Colonic mucosa (tissue), 4 donors: Measurements from ENCODE around the gene QRICH2. TPM values are rescaled to one million over a fixed set of nuclear protein-coding genes. Genes with fewer than 3 reads are reported as not detected.

Experiments used
- DNase-seq: peaks from one replicate; pipeline ENCODE4 v3.0.0-alpha.2; 2020
- H3K27ac ChIP-seq: fragments of 200-600 bp; one replicate; pipeline ENCODE4 v1.8.0; 2021
- H3K27me3 ChIP-seq: fragments of 200-600 bp; one replicate; pipeline ENCODE4 v1.8.0; 2021
- H3K36me3 ChIP-seq: fragments of 200-600 bp; one replicate; pipeline ENCODE4 v1.8.0; 2021
- H3K4me1 ChIP-seq: fragments of 200-600 bp; one replicate; pipeline ENCODE4 v1.8.0; 2021; ENCODE audit warnings: mild to moderate bottlenecking
- H3K4me3 ChIP-seq: fragments of 200-600 bp; one replicate; pipeline ENCODE4 v1.8.0; 2021
- H3K9ac ChIP-seq, 2 donors: one replicate each; pipeline ENCODE4 v1.7.0; 2013; ENCODE audit warnings: control low read depth in 2 of 2, low read depth in 2 of 2, low read length in 2 of 2
- H3K9me3 ChIP-seq: fragments of 200-600 bp; one replicate; pipeline ENCODE4 v1.8.0; 2021
- intact Hi-C: fragments of 100-400 bp; cut with DNase I; formaldehyde crosslinking; loops from one replicate; pipeline ENCODE4 v1.14.1; 2022
- total RNA-seq, 2 donors: library from RNA; stranded (reverse); fragmentation: NEBNext Ultra II Directional in 1 of 2; extraction: Animal tissue kit (Norgen Biotek cat#: 25700) in 1 of 2; gene quantifications; one replicate each; pipeline ENCODE4 v1.2.1, GENCODE V29; 2021
- TF ChIP-seq, protein P1 (sequence below): fragments of 200-600 bp; IDR thresholded peaks from one replicate; pipeline ENCODE4 v1.8.0; 2022; ENCODE audit warnings: antibody characterized with exemption, mild to moderate bottlenecking
- donor health status: healthy.
- donor health status: DM: no; HTN: no; CAD: no.
- donor health status: DM: no; HTN: no; CAD: no.

The QRICH2 gene
- total RNA-seq, 2 donors from 2014 or later, result 1.2 to 5.7 TPM

GRCh38 chr17:76267051-76267576 is 41.0 kb downstream of the QRICH2 start:
- TF ChIP-seq, protein P1, sequence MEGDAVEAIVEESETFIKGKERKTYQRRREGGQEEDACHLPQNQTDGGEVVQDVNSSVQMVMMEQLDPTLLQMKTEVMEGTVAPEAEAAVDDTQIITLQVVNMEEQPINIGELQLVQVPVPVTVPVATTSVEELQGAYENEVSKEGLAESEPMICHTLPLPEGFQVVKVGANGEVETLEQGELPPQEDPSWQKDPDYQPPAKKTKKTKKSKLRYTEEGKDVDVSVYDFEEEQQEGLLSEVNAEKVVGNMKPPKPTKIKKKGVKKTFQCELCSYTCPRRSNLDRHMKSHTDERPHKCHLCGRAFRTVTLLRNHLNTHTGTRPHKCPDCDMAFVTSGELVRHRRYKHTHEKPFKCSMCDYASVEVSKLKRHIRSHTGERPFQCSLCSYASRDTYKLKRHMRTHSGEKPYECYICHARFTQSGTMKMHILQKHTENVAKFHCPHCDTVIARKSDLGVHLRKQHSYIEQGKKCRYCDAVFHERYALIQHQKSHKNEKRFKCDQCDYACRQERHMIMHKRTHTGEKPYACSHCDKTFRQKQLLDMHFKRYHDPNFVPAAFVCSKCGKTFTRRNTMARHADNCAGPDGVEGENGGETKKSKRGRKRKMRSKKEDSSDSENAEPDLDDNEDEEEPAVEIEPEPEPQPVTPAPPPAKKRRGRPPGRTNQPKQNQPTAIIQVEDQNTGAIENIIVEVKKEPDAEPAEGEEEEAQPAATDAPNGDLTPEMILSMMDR, result no peak
- H3K9ac ChIP-seq, result peak overlapping the region in 1 of 2 donors; percentile 94
- peak overlapping the region; percentile 93 for H3K4me3 ChIP-seq
- peak overlapping the region; percentile 84 for H3K27ac ChIP-seq
- H3K4me1 ChIP-seq, result peaks cover 46% of the 10 kb centered on the region
- H3K36me3 ChIP-seq, result no peaks in the 10 kb centered on the region
- no peak for DNase-seq
- no peaks in the 10 kb centered on the region for H3K27me3 ChIP-seq
- intact Hi-C loops, result no loop called here
- no peaks in the 10 kb centered on the region for H3K9me3 ChIP-seq

DNA sequence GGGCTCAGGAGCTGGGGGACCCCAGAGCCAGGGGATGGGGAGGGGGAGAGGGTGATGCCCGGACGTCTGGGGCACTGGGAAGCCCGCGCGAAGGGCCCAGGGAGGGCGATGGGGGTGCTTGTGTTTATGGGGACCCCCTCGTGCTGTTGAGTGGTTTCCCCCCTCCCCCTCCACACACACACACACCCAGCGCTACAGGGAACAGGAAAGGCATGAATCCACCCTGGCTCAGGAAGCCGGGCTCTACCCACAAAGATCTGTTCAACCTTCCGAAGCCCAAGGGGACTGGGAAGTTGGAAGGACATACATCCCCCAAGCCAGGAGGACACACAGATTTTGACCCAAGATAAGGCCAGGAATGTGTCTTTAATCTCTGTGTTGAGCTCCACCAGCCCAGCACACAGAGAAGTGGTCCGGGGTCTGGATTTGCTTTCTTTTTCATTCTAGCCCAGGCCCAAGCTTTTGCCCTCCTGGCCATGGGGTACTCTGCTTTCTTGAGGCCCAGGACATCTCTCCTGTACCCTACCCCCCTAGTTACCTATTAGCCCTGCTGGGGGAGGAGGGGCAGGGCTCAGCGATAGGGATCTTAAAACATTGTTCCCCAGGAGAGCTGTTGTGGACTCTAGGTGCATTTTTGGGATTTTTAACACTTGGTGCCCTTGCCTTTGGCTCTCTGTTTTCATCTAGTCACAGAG is 41.7 kb downstream of the QRICH2 start:
- peak overlapping the region; percentile 93 for H3K4me3 ChIP-seq
- no peaks in the 10 kb centered on the region for H3K27me3 ChIP-seq
- peaks cover 43% of the 10 kb centered on the region for H3K4me1 ChIP-seq
- H3K9ac ChIP-seq, result peak overlapping the region; percentile 85 to 94
- no peaks in the 10 kb centered on the region for H3K36me3 ChIP-seq
- intact Hi-C loops, result no loop called here
- TF ChIP-seq, protein P1, result no peak
- DNase-seq, result peak; percentile 67
- H3K9me3 ChIP-seq, result no peaks in the 10 kb centered on the region
- H3K27ac ChIP-seq, result peak overlapping the region; percentile 84

GRCh38 chr17:76265624-76266243 is 42.3 kb downstream of the QRICH2 start:
- peak; percentile 67 for DNase-seq
- Histone ChIP-seq H3K4me3 (peak overlapping the region; percentile 93), H3K4me1 (peaks cover 38% of the 10 kb centered on the region), H3K36me3 (no peaks in the 10 kb centered on the region), H3K9ac (peak overlapping the region; percentile 85 to 94), H3K27ac (peak overlapping the region; percentile 84), H3K9me3 (no peaks in the 10 kb centered on the region), H3K27me3 (no peaks in the 10 kb centered on the region)
- intact Hi-C loops, result no loop called here
- TF ChIP-seq, protein P1, result no peak

DNA sequence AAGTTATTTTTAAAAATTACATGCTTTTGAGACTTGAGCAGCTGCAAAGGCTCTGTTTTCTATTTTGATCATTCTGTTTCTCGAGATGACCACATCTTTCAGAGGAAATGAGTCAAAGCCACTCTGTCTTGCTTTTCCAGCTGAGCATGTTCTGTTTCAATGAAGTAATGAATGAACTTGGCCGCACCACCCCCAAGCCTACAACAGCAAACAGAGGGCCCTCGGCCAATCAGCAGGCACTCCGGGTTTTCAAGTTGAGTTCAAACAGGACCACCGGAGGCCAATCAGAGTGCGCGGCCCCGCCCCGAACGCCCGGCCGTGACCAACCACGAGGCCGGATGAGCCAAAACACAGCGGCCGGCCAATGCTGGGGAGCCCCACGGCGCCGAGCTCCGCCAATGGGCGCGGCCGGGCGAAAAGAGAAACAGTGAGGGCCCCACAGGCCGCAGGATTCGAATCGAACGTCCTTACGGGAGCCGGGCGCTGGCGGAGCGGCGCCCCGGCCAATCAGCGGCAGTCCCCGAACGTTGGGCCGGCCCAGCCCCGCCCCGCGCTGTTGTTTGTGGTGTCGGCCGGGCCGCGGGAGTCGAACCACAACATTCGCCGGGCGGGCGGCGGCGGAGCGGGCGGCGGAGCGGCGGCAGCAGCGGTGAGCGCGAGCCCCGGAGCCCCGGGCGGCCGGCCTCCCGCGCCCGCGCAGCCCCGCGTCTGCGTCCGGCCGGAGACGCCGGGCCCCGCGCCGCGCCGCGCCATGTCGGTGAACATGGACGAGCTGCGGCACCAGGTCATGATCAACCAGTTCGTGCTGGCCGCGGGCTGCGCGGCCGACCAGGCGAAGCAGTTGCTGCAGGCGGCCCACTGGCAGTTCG is 43.1 kb downstream of the QRICH2 start, which contains the start of gene UBALD2:
UBALD2 (plus strand) TSS at position 594 of the 869 bp plus-strand sequence; CDS start at position 752, 158 bp downstream.
- intact Hi-C loops, result no loop called here
- Histone ChIP-seq H3K27me3 (no peaks in the 10 kb centered on the region), H3K36me3 (no peaks in the 10 kb centered on the region), H3K4me1 (peaks cover 43% of the 10 kb centered on the region), H3K27ac (peak within 1 kb of the TSS; percentile 92), H3K9me3 (no peaks in the 10 kb centered on the region), H3K4me3 (peak within 1 kb of the TSS; percentile 93), H3K9ac (peak within 1 kb of the TSS; percentile 85 to 94)
- DNase-seq, result peak; percentile 99
- TF ChIP-seq, protein P1, result no peak

GRCh38 chr17:76264425-76264754 is 43.7 kb downstream of the QRICH2 start:
- peak overlapping the region; percentile 31 to 83 for H3K9ac ChIP-seq
- intact Hi-C loops, result no loop called here
- H3K9me3 ChIP-seq, result no peaks in the 10 kb centered on the region
- H3K4me3 ChIP-seq, result no peak overlapping the region
- H3K27me3 ChIP-seq, result no peaks in the 10 kb centered on the region
- peaks cover 47% of the 10 kb centered on the region for H3K4me1 ChIP-seq
- TF ChIP-seq, protein P1, result no peak
- peak overlapping the region; percentile 92 for H3K27ac ChIP-seq
- no peaks in the 10 kb centered on the region for H3K36me3 ChIP-seq
- DNase-seq, result no peak
